Keratinocyte (primary cell): Measurements from ENCODE around the gene SMIM10L1. TPM values are rescaled to one million over a fixed set of nuclear protein-coding genes. Genes with fewer than 3 reads are reported as not detected.

Experiments
- DNase-seq: peaks from one replicate; pipeline ENCODE4 v3.0.0-alpha.2; 2011; ENCODE audit warnings: low read depth, missing footprints, low spot score
- FAIRE-seq: peaks from 2 replicates; lab custom pipeline; 2011; peaks lifted over from hg19 to GRCh38; lab: Jason Lieb, UNC
- H2AFZ ChIP-seq: 2 replicates; pipeline ENCODE4 v1.6.0; 2012; ENCODE audit warnings: low read length, control low read depth, inconsistent platforms; ENCODE audit not compliant: control insufficient read depth
- H3K27ac ChIP-seq: 2 replicates; pipeline ENCODE4 v1.5.1; 2011; ENCODE audit warnings: low read length; ENCODE audit not compliant: control insufficient read depth, insufficient read depth
- H3K27me3 ChIP-seq: 3 replicates; pipeline ENCODE4 v1.6.0; 2011; ENCODE audit warnings: low read length; ENCODE audit not compliant: control insufficient read depth, insufficient read depth; ENCODE audit errors: extremely low read depth
- H3K36me3 ChIP-seq, 2 experiments: 2 replicates in 1 of 2; 3 replicates in 1 of 2; pipeline ENCODE4 v1.5.1; 2011; ENCODE audit warnings: low read length in 2 of 2, mild to moderate bottlenecking in 1 of 2; ENCODE audit not compliant: control insufficient read depth in 2 of 2, insufficient read depth in 2 of 2; ENCODE audit errors: extremely low read depth in 1 of 2
- H3K4me1 ChIP-seq: 3 replicates; pipeline ENCODE4 v1.5.1; 2011; ENCODE audit warnings: low read length; ENCODE audit not compliant: control insufficient read depth, insufficient read depth; ENCODE audit errors: extremely low read depth
- H3K4me2 ChIP-seq: 3 replicates; pipeline ENCODE4 v1.6.0; 2011; ENCODE audit warnings: low read depth, low read length; ENCODE audit not compliant: control insufficient read depth, insufficient read depth; ENCODE audit errors: extremely low read depth
- H3K4me3 ChIP-seq, 3 experiments: fragments of 200-600 bp in 1 of 3; sonication (generic) in 1 of 3; 2 replicates in 2 of 3; 3 replicates in 1 of 3; pipeline ENCODE4 v1.5.1; 2011 to 2016; ENCODE audit warnings: low read length in 3 of 3, mild to moderate bottlenecking in 3 of 3, control low read depth in 2 of 3, inconsistent platforms in 1 of 3, low read depth in 1 of 3, mixed read lengths in 1 of 3, mixed run types in 1 of 3, moderate library complexity in 1 of 3; ENCODE audit not compliant: control insufficient read depth in 2 of 3, insufficient read depth in 2 of 3; ENCODE audit errors: extremely low read depth in 1 of 3
- H3K79me2 ChIP-seq: 2 replicates; pipeline ENCODE4 v1.6.0; 2012; ENCODE audit warnings: low read length; ENCODE audit not compliant: control insufficient read depth, insufficient read depth
- H3K9ac ChIP-seq: 3 replicates; pipeline ENCODE4 v1.6.0; 2011; ENCODE audit warnings: low read length; ENCODE audit not compliant: control insufficient read depth, insufficient read depth; ENCODE audit errors: extremely low read depth
- H3K9me1 ChIP-seq: 3 replicates; pipeline ENCODE4 v1.6.0; 2011; ENCODE audit warnings: low read length; ENCODE audit not compliant: control insufficient read depth, insufficient read depth; ENCODE audit errors: extremely low read depth
- H3K9me3 ChIP-seq: 2 replicates; pipeline ENCODE4 v1.5.1; 2012; ENCODE audit warnings: low read depth, low read length; ENCODE audit not compliant: control insufficient read depth
- H4K20me1 ChIP-seq: 3 replicates; pipeline ENCODE4 v1.6.0; 2011; ENCODE audit warnings: low read length; ENCODE audit not compliant: control insufficient read depth, insufficient read depth; ENCODE audit errors: extremely low read depth
- EZH2 ChIP-seq: IDR thresholded peaks from one replicate; pipeline ENCODE4 v1.6.1; 2012; ENCODE audit warnings: inconsistent platforms, mild to moderate bottlenecking, low read length, moderate library complexity
- dilution Hi-C: fragments of 300-500 bp; cut with MboI; formaldehyde crosslinking; loops from one replicate; pipeline ENCODE4 v1.7.0; 2020; ENCODE audit warnings: low sequenced_read_pairs; ENCODE audit not compliant: extremely low pct_ligation_motif_present
- polyA plus RNA-seq, 5 experiments: library from polyadenylated mRNA; depleted of rRNA in 3 of 5; stranded (reverse) in 3 of 5; stranded (forward) in 1 of 5; unstranded in 1 of 5; fragments of >200 nt; gene quantifications; 1 replicate in 1 of 5; 2 replicates in 3 of 5; 3 replicates in 1 of 5; pipeline versions ENCODE4 v1.2.1 to v1.2.3, GENCODE V29; 2011 to 2012; ENCODE audit warnings: missing spikeins in 2 of 5, low read depth in 1 of 5, low replicate concordance in 1 of 5
- TF ChIP-seq, protein P1 (sequence below), 3 experiments: IDR thresholded peaks in 1 of 3; conservative IDR thresholded peaks in 1 of 3; optimal IDR thresholded peaks in 1 of 3; 2 replicates in 2 of 3; 3 replicates in 1 of 3; pipeline versions ENCODE3 to v1.5.1; 2011; ENCODE audit warnings: low read length in 3 of 3, mild to moderate bottlenecking in 3 of 3, moderate library complexity in 2 of 3, control low read depth in 1 of 3, inconsistent platforms in 1 of 3; ENCODE audit not compliant: insufficient read depth in 2 of 3; ENCODE audit errors: extremely low read depth in 1 of 3

Gene SMIM10L1
- polyA plus RNA-seq, 1 donor (not counting 4 experiments of a cell fraction or from before 2014, with no cell fraction given) = 3.9 TPM

- no peaks in the 10 kb centered on the region for H3K36me3 ChIP-seq
- no peaks in the 10 kb centered on the region for H4K20me1 ChIP-seq
- no peak for TF ChIP-seq EZH2
- TF ChIP-seq, protein P1, sequence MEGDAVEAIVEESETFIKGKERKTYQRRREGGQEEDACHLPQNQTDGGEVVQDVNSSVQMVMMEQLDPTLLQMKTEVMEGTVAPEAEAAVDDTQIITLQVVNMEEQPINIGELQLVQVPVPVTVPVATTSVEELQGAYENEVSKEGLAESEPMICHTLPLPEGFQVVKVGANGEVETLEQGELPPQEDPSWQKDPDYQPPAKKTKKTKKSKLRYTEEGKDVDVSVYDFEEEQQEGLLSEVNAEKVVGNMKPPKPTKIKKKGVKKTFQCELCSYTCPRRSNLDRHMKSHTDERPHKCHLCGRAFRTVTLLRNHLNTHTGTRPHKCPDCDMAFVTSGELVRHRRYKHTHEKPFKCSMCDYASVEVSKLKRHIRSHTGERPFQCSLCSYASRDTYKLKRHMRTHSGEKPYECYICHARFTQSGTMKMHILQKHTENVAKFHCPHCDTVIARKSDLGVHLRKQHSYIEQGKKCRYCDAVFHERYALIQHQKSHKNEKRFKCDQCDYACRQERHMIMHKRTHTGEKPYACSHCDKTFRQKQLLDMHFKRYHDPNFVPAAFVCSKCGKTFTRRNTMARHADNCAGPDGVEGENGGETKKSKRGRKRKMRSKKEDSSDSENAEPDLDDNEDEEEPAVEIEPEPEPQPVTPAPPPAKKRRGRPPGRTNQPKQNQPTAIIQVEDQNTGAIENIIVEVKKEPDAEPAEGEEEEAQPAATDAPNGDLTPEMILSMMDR (optimal IDR thresholded peaks at IDR 0.05 in 1 of 3, IDR thresholded peaks at IDR 0.05 in 1 of 3, conservative IDR thresholded peaks at IDR 0.05 in 1 of 3; ENCODE audit: extremely low read depth in 1 of 3, insufficient read depth in 2 of 3, low read length in 3 of 3) = no peak
- no peak for DNase-seq
- FAIRE-seq = peak; percentile 26
- no peak overlapping the region for H2AFZ ChIP-seq
- H3K27me3 ChIP-seq = no peaks in the 10 kb centered on the region
- H3K9me1 ChIP-seq = no peaks in the 10 kb centered on the region
- H3K4me2 ChIP-seq = no peak overlapping the region
- H3K27ac ChIP-seq = no peak overlapping the region
- no peaks in the 10 kb centered on the region for H3K9me3 ChIP-seq
- H3K79me2 ChIP-seq = peaks cover 30% of the 10 kb centered on the region
- peaks cover 3% of the 10 kb centered on the region for H3K4me1 ChIP-seq
- no peak overlapping the region for H3K9ac ChIP-seq
- dilution Hi-C loops = no loop called here
- no peak overlapping the region for H3K4me3 ChIP-seq
Observed at GRCh38 chr12:11130999-11131398, 40.0 kb upstream of the SMIM10L1 start.

DNA sequence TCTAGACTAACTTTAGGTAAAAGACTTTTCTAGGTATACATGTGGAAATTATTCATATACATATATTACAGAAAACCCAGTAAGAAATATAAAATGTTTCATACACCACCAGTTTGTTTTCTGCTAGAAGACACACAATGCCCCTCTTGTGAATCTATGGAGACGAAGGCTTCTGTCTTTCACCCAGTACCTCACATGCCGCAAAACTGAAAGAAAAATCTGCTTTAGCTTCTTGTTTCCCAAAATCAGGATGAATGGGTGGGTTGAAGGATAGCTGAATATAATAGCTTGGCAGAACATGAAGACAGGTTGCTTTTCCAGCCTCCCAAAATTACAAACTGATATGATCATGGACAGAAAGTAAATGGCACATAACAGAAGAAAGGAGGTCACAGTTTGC is 37.8 kb upstream of the SMIM10L1 start:
- Histone ChIP-seq H3K4me1 (peaks cover 3% of the 10 kb centered on the region), H3K4me2 (no peak overlapping the region), H3K36me3 (no peaks in the 10 kb centered on the region), H3K9me1 (no peaks in the 10 kb centered on the region), H3K27ac (no peak overlapping the region), H3K9me3 (no peaks in the 10 kb centered on the region), H3K4me3 (no peak overlapping the region), H4K20me1 (no peaks in the 10 kb centered on the region), H3K79me2 (peaks cover 28% of the 10 kb centered on the region), H3K27me3 (no peaks in the 10 kb centered on the region), H3K9ac (no peak overlapping the region), H2AFZ (no peak overlapping the region)
- no peak for TF ChIP-seq EZH2
- TF ChIP-seq, protein P1 (optimal IDR thresholded peaks at IDR 0.05 in 1 of 3, IDR thresholded peaks at IDR 0.05 in 1 of 3, conservative IDR thresholded peaks at IDR 0.05 in 1 of 3; ENCODE audit: extremely low read depth in 1 of 3, insufficient read depth in 2 of 3, low read length in 3 of 3) = no peak
- DNase-seq (no peak), FAIRE-seq (no peak)
- dilution Hi-C loops = no loop called here
